Hematopoietic multipotent progenitor cell treated with erythropoietin and hydrocortisone succinate and interleukin-3 and kit ligand, for 8 days (in vitro differentiated cells): Measurements from ENCODE around the gene MPG.
"Not testable (repeated sequence)": the region's sequence is repeated elsewhere in the genome, so short reads cannot be mapped to it uniquely, and the experiment has no call there.

ENCODE experiments used
- DNase-seq: peaks from one replicate; pipeline ENCODE4 v3.0.0-alpha.2; 2015

Gene MPG

GRCh38 chr16:77807-78443 is at the start of gene MPG:
TSS of gene MPG (plus strand) at chr16:78225. CDS start at chr16:78310, 85 bp downstream.
- peak; percentile 80 for DNase-seq

GRCh38 chr16:30627-31026 is 47.4 kb upstream of the MPG start:
- not testable (repeated sequence) for DNase-seq

GRCh38 chr16:33154-33876 is 44.7 kb upstream of the MPG start:
- DNase-seq = not testable (repeated sequence)

- DNase-seq = no peak
Measured at GRCh38 chr16:33877-34647, 44.0 kb upstream of the MPG start.

- DNase-seq = no peak
Measured at GRCh38 chr16:34648-34987, 43.4 kb upstream of the MPG start.

- no peak for DNase-seq
Measured at GRCh38 chr16:35011-35677, 42.9 kb upstream of the MPG start.

GRCh38 chr16:35678-36305 is 42.2 kb upstream of the MPG start:
- no peak for DNase-seq

- no peak for DNase-seq
Measured at GRCh38 chr16:36336-36984, 41.6 kb upstream of the MPG start.

GRCh38 chr16:37511-37910 is 40.5 kb upstream of the MPG start:
- DNase-seq = no peak

- DNase-seq = not testable (repeated sequence)
Measured at GRCh38 chr16:38206-38605, 39.8 kb upstream of the MPG start.

- DNase-seq = no peak
Measured at GRCh38 chr16:38941-39892, 38.8 kb upstream of the MPG start.

GRCh38 chr16:41439-42068 is 36.5 kb upstream of the MPG start:
- DNase-seq = no peak

GRCh38 chr16:42069-42457 is 36.0 kb upstream of the MPG start:
- DNase-seq = no peak

- no peak for DNase-seq
Measured at GRCh38 chr16:42691-43090, 35.3 kb upstream of the MPG start.

GRCh38 chr16:43294-43693 is 34.7 kb upstream of the MPG start:
- no peak for DNase-seq

- no peak for DNase-seq
Measured at GRCh38 chr16:44655-45054, 33.4 kb upstream of the MPG start.

- no peak for DNase-seq
Measured at GRCh38 chr16:45454-45853, 32.6 kb upstream of the MPG start.

GRCh38 chr16:46510-46909 is 31.5 kb upstream of the MPG start:
- DNase-seq = not testable (repeated sequence)

- no peak for DNase-seq
Measured at GRCh38 chr16:47234-47633, 30.8 kb upstream of the MPG start.

GRCh38 chr16:50769-51591 is 27.0 kb upstream of the MPG start:
- DNase-seq = no peak
